GM19397 (cell line): ENCODE measurements around the gene CPN2.

Experiments used
- ATAC-seq: cut with Tn5 transposase; IDR thresholded peaks from one replicate; pipeline ENCODE4 v1.9.1; 2021; ENCODE audit warnings: mild to moderate bottlenecking, moderate library complexity; ENCODE audit not compliant: unreplicated experiment

The CPN2 gene

GRCh38 chr3:194315088-194315964 lies 35.8 kb downstream of the CPN2 start:
- ATAC-seq = peak; percentile 75

DNA sequence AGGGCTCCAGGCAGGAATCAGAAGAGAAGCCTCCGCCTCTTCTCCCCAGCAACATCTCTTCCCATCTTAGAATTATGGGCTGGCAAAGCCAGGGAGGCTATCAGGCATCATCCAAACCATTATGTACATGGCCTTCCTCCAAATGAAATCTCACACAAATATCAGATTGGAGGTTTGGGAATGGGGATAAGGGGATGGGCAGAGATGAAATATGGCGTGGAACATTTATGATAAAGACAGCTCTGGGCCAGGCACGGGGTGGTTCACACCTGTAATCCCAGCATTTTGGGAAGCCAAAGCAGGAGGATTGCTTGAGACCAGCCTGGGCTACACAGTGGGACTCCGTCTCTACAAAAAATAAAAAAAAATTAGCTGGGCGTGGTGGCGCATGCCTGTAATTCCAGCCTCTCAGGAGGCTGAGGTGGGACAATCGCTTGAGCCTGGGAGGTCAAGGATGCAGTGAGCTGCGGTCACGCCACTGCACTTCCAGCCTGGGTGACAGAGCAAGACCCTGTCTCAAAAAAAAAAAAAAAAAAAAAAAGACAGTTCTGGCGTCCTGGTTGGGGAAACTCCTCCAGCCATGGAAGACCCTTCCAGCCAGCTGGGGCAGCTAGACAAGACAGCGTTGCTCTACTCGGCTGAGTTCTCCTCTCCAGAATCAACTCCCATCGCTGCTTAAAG lies 36.6 kb downstream of the CPN2 start:
- no peak for ATAC-seq

DNA sequence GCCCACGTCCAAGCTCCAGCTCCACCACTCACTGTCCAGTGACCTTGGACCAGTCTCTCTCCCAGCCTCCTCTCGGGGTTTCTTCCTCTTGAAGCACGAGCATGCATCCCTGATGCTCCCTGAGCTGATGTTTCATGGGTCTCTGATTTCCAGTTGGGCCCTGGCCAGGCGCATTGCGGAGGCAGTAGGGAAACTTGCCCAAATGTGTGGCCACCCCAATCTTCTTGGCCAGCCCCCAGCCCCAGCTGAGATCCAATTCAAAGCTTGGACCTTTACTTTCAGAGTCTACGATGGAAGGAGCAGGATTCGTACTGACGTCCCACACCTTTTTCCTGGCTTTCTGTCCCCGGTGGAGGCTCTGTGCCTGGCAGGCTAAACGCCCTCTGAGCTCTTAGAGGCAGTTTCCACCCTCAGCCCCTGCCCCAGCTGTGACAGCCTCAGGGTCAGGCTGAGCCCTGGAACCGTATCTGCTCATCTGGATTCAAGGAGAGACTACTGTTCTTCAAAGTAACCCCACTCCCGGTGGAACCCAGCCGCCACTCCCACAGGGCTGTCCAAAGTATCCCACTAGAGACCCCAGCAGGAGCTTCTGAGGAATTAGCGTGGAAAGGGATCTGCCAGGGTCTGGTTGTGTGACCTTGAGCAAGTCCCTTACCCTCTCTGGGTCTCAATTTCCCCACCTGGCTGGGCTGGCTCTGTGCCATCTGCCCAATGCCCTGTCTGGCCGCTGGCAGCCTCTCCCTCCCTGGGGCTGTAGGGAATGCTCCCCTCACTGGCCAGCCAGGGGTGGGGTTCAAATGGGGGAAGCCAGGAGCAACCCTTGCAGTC lies 37.4 kb downstream of the CPN2 start:
- ATAC-seq = no peak

DNA sequence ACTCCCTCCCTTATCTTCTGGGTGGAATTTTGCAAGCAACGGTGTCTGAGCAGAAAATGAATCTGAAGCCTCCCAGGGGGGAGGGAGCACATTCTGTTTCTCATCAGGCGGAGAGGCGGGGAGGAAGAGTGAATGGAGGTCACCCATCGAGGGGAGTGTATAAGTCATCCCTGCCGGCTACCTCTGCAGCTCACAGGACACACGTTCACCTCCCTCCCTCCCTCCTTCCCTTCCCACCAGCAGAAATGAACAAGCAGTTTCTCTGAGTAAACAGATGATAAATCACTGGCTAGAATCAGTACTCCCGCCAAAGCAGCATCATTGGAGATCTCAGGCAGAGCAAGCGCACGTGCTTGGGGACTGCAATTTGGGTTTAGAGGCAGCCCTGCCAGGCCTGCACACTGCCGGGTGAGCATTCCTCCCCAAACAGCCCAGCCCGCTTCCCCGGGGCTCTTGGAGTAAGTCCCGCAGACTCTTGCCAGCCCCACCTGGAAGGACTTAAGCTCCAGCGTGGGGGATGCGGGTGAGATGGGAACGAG lies 38.3 kb downstream of the CPN2 start:
- no peak for ATAC-seq

DNA sequence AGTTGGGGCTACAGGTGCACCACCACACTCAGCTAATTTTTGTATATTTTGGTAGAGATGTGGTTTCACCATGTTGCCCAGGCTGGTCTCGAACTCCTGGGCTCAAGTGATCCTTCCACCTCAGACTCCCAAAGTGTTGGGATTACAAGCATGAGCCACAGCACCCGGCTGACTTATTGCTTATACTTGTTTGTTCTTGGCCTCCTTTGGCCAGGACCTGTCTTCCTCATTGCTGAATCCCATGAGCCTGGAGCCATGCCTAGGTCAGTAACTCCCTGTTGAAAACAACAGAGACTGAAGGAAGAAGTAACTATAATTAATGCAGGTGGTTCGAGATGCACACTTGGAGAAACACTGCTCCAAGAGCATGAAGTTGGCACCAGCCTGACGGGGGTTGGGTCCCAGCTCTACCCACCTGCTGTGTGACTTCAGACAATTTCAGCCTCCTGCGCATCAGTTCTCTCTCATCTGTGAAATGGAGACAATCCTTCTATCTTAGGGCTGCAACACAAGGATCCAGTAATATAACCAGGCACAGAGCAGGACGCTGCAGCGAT lies 38.9 kb downstream of the CPN2 start:
- ATAC-seq = no peak

DNA sequence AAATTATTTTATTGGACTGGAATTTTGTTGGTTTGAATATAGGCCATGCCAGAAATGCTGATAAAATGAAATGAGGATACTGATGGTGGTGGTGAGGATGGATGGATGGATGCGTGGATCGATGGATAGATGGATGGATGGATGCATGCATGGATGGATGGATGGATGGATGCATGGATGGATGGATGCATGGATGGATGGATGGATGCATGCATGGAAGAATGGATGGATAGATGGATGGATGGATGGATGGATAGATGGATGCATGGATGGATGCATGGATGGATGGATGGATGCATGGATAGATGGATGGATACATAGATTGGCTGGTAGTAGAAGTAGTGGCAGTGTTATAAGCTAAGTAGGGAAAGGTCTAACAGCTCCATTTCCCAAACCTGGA lies 40.1 kb downstream of the CPN2 start:
- no peak for ATAC-seq

GRCh38 chr3:194310060-194310835 lies 40.9 kb downstream of the CPN2 start:
- no peak for ATAC-seq

DNA sequence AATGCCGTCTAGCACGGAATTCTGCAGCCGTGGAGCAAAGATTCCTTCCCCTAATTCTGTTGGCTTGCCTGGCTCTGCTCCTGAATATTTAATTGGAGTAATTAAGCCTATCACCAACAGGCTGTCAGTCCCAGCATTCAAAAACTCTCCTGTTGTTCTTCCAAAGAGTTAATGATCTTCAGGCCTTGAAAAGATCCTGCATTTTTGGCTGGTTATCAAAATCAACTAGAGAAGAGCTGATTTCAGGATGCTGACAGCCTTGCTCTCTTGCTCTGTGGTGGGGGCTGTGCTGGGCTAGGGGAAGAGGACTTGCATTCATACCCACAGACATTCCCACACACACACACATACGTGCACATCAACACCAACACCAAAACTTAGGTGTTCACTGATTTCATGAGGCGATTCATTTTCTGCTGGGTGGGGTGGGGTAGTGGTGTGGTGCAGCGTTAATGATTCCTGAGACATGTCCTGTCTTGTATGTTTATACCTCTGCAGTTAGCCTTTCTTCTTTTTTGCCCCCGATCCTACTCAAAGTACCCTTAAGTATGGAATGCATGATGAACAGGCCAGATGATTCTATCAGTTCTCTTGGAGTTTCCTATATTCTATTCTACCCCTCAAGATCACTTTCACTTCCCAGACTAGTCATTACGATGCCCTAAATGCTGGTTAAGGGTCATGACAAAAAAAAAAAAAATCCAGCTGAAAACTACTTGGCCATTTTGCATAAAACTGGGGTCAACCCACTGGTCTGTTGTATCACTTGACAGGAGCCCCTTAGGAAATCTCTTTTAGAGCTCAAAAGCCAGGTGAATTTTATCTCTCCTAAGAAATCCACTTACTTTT lies 42.3 kb downstream of the CPN2 start:
- no peak for ATAC-seq

DNA sequence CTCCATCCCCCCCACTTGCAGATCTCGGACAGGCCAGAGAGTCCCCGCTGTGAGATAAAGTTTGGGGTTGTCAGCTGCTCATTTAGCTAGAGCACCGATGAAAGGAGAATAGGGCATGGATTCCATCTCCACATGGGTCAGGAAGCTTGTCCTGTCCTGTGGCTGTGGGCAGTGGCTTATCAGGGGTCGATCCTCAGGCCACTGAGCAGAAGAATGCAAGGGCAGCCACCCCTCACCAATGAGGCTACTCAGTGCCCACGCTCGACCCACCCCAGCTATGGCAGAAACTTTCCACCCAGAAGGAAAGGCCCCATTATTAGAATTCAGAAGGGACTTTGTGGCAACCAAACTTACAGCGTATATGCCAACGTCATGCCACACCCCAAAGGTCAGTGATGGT lies 43.3 kb downstream of the CPN2 start:
- no peak for ATAC-seq

GRCh38 chr3:194306771-194307640 lies 44.1 kb downstream of the CPN2 start:
- peak; percentile 50 for ATAC-seq

GRCh38 chr3:194306109-194306686 lies 44.9 kb downstream of the CPN2 start:
- ATAC-seq = peak; percentile 42

DNA sequence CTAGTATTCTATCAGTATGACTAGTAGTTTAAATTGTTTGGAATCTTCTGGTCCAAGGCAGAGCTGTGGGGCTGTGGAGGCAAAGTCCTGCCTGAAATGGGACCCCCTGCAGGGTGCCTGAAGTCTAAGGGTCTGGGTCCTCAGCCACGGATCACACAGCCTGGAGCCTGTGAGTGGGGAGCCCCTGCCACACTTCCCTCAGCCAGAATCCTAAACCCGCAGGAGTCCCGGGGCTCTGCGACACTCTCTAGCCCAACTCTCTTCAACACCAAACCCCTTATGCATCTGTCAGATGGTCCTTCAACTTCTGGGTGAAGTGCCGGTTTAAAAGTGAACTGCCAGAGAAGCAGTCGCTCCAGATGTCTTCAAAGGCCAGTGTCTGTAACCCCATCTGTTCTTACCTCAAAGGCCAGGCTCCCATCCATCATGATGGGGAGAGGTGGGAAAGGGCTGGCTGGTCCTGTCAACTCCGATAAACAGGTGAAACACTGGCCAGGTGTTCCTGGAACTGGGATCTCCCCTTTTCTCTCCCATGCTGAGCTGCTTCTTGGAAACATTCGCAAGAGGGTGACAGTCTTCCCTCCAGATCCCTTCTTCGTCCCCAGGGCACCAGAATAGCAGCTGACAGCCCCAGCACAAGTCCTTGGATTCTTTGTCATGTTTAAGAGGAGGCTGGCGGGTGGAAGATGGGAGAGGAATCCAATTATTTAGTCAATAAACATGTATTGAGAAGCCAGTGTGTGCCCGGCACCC lies 45.6 kb downstream of the CPN2 start:
- no peak for ATAC-seq

DNA sequence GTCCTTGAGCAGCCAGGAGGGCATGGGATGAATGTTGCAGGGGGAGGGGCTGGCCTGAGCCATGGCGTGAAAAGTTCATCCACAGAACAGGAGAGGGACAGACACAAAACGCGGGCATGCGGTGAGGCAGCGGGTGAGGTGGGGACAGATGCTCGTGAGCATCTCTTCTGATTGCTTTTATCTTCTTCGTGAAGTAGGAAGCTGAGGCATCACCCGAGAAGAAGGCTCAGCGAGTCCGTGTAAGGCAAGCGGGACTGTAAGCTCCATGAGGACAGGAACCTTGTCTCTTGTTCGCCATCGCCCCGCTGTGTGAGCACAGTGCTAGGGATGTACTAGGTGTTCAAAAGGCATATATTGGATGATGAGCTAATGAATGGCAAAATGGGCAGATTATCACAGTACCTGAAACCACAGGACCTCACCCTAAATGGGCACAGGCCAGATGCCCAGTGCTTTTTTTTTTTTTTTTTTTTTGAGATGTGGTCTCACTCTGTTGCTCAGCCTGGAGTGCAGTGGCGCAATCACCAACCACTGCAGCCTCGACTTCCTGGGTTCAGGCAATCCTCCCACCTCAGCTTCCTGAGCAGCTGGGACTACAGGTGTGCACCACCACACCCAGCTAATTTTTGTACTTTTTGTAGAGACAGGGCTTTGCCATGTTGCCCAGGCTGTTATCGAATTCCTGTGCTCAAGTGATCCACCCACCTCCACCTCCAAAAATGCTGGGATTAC lies 46.8 kb downstream of the CPN2 start:
- ATAC-seq = no peak

GRCh38 chr3:194303749-194304148 lies 47.4 kb downstream of the CPN2 start:
- no peak for ATAC-seq

DNA sequence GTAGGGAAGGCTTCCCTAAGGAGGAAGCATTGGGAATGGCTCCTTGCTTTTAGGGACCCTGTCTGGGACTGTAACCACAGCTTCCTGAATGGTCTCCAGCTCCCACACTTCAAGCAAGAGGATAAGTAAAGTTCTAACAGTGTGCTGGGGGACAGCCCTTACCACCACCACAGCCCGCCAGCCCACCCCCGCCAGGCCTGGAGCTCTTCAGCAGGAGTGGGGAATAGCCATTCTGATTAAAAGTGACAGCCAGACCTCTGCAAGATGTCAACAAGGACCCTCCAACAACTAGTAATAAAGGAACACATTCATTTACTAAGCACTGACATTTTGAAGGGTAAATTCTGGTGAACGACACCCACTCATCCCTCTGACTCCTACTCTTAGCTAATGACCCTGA lies 49.4 kb downstream of the CPN2 start:
- ATAC-seq = no peak

- no peak for ATAC-seq
Observed at GRCh38 chr3:194300936-194301335, 50.2 kb downstream of the CPN2 start.

- ATAC-seq = no peak
Observed at GRCh38 chr3:194300382-194300758, 50.8 kb downstream of the CPN2 start.
